CMK (cell line): ENCODE data around the gene CDH22.
A peak's percentile ranks its signal among the peaks of the same experiment; 100 is the strongest.

Experiments used
- DNase-seq: peaks from one replicate; pipeline ENCODE4 v3.0.0-alpha.2; 2010; ENCODE audit warnings: low read depth

The CDH22 gene

DNA sequence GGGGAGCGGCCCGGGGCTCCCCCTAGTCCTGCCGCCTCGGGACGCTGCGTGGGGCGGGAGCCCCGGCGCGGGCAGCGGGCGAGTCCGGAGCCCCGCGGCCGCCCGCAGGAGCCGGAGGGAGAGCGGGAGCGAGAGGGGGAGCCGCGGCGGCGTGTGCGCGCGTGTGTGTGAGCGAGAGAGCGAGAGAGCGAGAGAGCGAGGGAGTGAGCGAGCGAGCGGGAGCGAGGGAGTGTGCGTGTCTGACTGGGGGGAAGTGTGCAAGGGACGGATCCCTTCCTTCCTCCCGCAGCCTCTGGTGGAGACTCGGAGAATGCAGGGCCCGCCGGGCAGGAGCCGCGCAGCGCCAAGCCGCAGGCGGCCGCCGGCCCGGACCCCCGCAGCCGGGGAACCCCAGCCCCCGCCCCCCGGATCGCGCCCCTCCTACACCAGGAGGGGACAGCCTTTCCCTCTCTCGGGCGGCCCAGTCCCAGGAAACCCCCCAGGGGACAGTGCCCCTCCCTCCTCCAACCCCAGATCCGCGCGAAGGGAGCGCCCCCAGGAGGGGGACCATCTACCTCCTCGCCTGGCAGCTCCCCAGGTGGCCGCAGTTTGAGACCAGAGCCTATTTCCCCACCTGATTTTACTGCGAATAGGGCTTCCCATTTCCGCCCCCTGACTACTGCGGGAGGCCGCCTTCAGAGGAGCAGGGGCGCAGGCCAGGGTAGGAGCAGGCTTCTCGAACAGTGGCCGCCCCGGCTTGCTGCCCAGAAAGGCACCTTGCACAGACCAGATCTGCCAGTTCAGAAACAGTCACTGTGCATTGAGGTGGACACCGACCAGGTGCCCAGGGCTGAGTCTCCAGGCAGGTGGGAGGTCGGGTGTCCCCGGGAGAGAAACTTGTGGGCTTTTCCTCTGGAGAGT is at the start of gene CDH22:
CDH22 (minus strand) TSS at position 241 of the 900 bp plus-strand sequence. CDS start 57,204 bp downstream, outside the sequence.
- DNase-seq, result peak; percentile 39

- DNase-seq, result no peak
These were observed 48.8 kb upstream of the CDH22 start for GRCh38 chr20:46357030-46357514.

- no peak for DNase-seq
These were observed 48.1 kb upstream of the CDH22 start for GRCh38 chr20:46356195-46357029.

DNA sequence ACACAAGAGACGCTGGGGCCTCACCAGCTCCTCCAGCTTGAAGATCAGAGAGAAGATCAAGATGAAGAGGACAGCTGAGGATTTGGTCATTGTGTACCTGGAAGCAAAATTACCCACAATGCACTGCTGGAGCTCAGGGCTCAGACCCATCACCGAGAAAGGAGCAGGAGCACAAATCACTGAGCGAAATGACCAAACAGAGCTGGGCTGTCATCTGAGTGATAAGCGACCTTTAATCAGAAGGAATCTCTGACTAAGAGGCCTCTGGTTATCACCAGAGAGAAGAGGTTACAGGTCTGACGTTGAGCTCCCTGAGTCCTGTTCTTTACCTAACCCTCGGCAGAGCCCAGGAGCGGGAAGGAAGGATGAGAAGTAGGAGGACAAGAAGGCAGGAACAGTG is 47.5 kb upstream of the CDH22 start:
- DNase-seq, result no peak

- DNase-seq, result no peak
These were observed 46.8 kb upstream of the CDH22 start for GRCh38 chr20:46354920-46355654.

- no peak for DNase-seq
These were observed 45.9 kb upstream of the CDH22 start for GRCh38 chr20:46354207-46354555.

DNA sequence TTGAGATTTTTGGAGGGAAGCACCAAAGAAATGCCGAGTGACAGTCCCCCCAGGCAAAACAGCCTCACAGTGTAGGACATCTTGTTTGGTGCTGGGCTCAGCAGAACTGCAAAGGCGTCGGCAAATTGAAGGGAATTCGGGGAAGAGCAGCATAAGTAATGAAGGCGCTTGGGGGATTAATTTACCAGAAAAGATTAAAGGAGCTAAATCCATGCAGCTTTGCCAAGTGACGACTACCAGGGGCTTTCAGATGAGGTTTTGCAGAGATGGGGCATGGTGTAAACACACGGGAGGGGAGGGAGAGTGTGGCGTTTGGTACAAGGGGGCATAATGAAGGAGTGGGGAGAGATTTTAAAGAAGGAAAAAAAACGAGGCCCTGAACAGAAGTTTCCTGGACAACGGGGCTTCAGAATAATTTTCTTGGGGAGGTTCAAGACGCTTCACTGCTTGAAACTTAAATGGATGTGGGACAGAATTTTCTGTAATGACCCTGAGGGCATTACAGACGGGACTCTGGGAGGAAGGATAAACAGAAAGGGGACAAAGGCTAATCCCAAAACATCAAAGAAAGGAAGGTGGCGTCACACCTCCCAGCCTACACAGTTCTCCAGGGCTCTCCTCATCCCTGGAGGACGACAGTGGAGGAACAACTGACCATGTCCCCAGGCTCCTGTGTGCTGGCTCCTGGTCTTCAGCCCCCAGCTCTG is 45.4 kb upstream of the CDH22 start:
- DNase-seq, result no peak

GRCh38 chr20:46352370-46352938 is 44.2 kb upstream of the CDH22 start:
- no peak for DNase-seq

GRCh38 chr20:46351357-46352058 is 43.2 kb upstream of the CDH22 start:
- no peak for DNase-seq

DNA sequence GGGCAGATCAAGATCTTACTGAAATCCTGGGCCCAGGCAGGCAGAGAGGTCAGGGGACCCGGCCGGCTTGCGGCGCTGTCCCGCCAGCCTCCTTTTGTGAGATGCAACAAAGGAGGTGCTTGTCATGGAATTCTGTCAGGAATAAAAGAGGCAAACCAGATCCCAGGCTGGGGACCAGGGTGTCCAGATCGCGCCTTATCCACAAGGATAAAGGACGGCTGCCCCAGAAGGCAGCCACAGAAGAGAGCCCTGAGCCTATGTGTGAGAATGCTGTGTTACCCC is 42.6 kb upstream of the CDH22 start:
- no peak for DNase-seq

DNA sequence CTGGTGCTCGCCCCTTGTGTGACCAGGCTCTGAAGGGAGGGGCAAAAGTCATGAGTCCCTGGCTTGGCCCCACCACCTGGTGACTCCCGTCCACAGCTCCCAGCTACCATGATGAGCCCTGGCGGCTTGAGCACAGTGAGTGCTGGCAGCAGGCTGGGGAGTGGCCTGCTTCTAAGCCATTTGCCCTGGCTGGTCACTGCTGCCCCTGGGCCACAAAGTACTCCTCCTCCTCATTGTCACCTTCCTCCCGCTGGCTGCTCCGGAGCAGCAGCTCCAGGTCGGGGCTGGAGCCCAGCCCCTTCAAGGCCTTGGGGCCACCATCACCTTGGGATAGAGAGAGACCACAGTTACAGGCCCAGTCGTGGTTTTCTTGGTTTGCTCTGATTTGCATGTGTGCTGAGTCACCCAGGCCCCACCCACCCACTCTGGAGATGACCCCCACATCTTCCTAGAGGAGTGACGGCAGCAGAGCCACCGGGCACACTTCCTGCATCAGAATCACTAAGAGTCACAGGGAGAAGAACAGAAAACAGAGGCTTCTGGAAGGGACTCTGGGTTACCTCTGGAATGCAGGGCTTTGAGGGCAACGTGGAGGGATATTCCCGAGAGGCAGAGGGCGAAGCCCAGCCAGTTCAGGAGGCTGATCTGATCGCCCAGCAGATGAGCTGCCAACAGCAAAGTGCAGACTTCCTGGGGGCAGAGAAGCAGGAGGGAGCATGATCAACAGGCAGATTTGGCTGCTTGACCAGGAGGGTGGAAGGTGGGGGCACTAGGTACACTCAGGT is 42.1 kb upstream of the CDH22 start:
- peak; percentile 46 for DNase-seq

DNA sequence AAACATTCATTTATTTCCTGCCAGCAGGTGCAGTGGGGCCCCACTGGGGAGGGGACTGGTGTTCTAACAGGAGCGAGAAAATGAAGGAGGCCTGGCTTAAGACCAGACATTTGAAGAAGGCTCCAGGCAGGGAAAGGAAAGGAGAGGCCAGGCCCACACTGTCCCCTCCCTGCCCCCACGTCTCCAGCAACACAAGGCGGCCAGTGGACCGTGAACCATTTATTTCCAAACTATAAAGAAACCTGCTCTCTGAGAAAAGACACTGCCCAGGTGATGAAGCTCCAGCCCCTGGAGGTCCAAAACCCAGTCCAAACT is 41.4 kb upstream of the CDH22 start:
- DNase-seq, result no peak

GRCh38 chr20:46349035-46349741 is 40.9 kb upstream of the CDH22 start:
- no peak for DNase-seq

DNA sequence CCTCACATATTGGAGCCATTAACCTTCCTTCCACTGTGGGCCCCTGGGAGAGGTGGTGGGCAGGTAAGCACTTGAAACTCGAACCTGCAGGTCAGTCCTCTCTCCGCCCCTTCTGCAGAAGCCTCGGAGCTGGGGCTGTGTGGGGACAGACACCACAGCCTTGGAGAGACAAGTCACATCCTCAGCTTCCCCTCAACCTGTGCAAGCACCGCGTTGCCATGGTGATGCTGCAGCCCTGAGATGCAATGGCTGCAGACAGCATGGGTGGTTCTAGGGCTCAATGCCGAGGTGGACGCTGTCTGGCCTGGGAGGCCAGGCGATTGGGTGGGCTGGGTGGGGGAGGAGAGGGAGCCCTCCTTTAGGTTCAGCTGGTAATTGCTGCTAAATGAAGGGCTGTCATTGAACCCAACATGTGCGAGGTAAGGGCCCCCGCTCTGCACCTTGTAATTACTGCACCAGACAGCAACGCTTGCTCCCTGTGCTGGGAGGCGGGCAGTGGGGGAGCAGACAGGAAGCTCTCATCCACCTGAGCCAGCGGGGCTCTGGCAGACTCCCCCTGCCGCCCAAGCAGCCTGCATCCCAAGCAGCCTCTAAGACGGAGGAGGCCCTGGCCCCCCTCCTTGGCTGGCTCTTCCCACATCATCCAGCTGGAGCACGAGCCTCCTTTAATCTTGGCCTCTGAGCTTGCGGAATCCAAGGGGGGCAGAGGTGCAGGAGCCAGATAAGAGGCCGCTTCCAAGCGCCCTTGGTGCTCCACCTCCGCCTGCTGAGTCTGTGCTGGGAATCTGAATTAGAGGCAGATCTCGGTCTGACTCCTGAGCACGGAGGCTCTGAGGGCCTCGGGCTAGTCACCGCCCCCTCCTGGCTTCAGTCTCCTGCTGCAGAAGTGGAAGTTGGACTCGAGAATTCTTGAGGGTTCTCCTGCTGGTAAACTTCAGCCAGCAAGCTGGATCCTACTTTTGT is 39.8 kb upstream of the CDH22 start:
- no peak for DNase-seq

GRCh38 chr20:46346770-46347169 is 38.5 kb upstream of the CDH22 start:
- no peak for DNase-seq

GRCh38 chr20:46344488-46345162 is 36.3 kb upstream of the CDH22 start:
- DNase-seq, result no peak

DNA sequence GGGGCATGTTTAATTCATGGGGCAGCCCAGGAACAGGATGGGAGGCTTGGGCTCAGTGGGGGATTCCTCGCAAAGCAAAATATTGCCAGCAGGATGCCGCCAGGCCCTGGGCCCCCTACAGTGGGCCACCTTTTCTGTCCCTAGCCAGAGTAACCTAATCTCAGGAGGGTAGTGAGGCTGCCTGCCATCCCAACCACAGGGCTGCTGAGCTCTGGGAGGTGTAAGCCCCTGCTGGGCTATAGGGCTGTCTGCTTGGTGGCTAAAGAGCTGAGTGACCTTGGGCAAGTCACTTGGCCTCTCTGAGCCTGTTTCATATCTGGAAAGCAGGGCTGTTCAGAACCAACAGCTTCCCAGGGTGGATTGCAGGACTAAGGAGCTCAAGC is 35.7 kb upstream of the CDH22 start:
- DNase-seq, result no peak
